LNCaP clone FGC (cell line): Measurements from ENCODE around the gene BAG2.

Experiments
- DNase-seq: peaks from one replicate; pipeline ENCODE4 v3.0.0-alpha.2; 2011; ENCODE audit warnings: low read depth
- H3K4me3 ChIP-seq: 2 replicates; pipeline ENCODE4 v1.5.1; 2011; ENCODE audit warnings: mild to moderate bottlenecking, low read depth, low read length, control low read depth
- TF ChIP-seq, protein P1 (sequence below): IDR thresholded peaks from 2 replicates; pipeline ENCODE4 v1.5.1; 2012; ENCODE audit warnings: mild to moderate bottlenecking; ENCODE audit not compliant: control insufficient read depth, insufficient read depth; ENCODE audit errors: extremely low read depth

The BAG2 gene

DNA sequence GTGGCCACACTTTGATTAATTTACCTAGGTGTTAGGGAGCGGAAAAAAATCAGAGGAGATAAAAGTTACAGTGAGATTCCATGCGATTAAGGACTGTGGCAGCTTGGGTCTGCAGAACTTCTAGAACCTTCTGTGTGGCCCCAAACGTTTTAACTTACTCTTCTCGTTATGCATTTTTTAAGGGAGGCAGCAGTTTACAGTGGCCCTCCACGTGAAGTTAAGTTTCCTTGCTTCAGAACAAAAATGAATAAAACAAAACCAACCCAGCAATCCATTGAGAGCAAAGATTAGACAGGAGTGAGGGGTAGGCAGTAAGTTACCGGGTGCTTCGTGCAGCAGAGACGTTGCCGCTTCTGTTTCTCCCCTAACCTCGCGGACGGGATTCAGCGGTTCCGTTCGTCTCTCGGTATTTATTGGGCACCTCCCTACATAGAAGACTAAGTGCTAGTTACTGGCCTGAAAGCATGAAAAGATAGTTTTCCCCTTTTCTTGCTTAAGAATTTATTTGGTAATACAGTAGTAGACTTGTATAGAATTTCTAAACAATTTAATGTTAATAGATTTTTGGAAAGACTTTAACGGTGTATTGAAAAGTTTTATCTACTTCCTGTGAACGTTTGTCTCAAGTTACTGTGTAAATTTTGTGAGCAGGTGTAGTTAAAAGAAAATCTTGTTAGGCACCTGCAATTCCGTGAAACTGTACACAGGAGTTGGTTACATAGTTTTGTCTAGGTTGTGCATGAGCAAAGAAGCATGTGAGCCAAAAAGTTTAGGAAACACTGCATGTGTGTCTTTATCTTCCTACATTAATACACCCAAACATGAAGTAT, 1.1 kb downstream of the BAG2 start:
- TF ChIP-seq, protein P1, sequence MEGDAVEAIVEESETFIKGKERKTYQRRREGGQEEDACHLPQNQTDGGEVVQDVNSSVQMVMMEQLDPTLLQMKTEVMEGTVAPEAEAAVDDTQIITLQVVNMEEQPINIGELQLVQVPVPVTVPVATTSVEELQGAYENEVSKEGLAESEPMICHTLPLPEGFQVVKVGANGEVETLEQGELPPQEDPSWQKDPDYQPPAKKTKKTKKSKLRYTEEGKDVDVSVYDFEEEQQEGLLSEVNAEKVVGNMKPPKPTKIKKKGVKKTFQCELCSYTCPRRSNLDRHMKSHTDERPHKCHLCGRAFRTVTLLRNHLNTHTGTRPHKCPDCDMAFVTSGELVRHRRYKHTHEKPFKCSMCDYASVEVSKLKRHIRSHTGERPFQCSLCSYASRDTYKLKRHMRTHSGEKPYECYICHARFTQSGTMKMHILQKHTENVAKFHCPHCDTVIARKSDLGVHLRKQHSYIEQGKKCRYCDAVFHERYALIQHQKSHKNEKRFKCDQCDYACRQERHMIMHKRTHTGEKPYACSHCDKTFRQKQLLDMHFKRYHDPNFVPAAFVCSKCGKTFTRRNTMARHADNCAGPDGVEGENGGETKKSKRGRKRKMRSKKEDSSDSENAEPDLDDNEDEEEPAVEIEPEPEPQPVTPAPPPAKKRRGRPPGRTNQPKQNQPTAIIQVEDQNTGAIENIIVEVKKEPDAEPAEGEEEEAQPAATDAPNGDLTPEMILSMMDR = no peak
- no peak for DNase-seq
- H3K4me3 ChIP-seq = peak overlapping the region; percentile 61

DNA sequence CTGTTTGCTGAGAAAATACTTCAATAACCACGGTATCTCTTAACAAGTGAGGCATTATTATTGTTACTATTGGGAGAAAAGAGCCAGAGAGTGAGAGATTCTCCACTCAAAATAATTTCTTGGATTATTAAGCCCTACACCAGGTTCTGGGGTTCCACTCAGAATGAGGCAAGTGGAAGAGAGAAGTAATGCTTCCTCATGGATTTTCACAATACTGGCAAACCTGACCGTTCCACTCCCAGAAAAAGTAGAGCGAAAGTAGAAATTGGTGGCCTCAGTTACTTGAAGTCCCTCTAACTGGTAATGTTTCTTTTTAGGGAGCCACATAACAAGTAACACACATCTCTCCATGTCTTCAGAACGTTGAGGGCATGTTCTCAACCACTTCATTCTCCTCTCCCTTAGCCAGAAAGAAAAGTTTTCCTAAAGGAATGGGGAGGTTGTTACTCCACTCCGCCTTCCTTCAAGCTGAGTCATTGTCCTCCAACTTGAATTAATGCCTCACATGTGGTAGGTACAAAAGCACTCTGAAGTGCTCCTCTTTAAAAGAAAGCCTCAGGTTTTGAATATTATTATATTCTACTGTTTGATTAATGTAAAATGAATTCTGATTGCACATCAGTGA, 1.9 kb downstream of the BAG2 start:
- TF ChIP-seq, protein P1 = no peak
- no peak for DNase-seq
- H3K4me3 ChIP-seq = peak overlapping the region; percentile 61

DNA sequence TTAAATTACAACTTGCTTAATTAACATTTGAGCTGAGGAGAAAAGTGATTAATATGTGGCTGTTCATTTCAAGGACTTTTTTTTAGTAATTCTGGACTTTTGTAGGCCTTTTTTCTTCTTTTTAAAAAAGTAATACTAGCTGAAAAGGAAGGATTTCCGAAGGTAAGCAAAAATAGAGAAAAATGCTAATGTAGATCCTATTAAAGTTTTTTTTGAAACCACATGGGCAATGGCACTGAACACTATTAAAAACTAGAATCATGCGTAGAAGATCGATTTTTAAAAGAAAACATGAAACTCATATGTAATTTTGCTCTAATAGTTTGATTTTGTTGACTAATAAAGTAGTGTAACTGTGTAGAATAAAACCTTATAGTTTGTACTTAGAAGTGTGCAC, 2.4 kb downstream of the BAG2 start:
- no peak overlapping the region for H3K4me3 ChIP-seq
- no peak for DNase-seq
- TF ChIP-seq, protein P1 = no peak

DNA sequence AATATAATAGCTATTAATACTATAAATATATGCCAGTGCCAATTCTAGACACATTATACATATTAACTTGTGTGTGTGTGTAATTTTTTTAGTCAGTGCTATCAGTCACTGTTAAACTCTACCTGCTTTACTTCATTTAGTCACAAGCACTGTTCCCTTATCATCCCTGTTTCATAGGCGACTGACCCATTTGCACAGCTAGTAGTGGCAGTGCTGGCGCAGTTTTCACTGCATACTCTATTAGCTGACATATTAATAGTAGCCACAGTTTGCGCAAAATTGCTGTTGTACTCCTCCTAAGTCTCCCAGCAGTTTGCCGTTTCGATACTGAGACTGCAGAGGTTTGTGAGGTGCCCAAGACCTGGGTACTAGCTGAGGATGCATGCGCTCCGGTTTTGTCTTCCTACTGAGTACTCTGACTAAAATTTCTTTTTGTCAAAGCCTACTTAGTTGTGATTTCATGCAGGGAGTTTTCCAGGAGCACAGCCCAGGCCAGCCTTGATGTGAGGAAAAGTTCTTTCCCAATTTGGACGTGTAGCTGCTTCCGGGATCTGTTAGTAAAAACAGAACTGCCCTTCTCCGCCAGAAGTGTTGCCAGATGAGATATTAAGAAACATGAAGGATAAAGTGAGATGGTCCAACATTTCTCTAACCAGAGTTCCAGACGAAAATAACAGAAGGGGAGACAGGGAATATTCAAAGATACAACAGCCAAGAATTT, 5.6 kb downstream of the BAG2 start:
- no peak for DNase-seq
- TF ChIP-seq, protein P1 = no peak
- H3K4me3 ChIP-seq = no peak overlapping the region

DNA sequence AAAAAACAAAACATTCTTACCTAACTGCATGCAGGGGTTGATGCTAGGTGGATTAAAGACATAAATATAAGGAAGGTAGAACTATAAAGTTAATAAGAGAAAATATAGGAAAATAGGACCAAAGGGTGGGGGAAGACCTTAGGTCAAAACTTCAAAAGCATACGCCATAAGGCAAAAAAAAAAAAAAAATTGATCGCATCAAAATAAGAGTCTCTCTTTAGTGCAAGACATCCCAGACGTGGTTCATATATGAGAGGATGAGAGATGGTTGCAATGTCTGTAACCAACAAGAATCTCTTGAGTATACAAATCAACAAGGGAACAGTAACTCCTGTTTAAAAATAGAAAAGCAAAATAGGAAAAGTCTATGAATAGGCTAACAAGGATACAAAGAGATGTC, 8.5 kb downstream of the BAG2 start:
- TF ChIP-seq, protein P1 = no peak
- H3K4me3 ChIP-seq = no peak overlapping the region
- DNase-seq = no peak

DNA sequence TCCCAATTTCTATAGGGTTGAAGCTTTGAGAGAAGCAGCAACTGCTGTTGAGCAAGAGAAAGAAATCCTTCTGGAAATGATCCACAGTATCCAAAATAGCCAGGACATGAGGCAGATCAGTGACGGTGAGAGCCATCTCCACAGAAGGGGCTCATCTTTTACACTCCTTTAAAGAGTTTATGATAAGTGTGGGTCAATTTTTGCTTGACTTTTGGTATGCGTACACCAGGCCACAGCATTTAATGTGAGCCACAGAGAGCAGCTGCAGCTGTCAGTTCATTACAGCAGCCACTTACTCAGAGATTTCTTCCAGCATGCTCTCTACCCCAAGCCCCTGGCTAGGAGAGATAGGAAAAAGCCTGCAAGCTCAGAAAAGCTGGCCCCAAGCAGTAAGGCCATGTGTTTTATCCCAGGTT, 9.9 kb downstream of the BAG2 start:
- TF ChIP-seq, protein P1 = no peak
- no peak overlapping the region for H3K4me3 ChIP-seq
- no peak for DNase-seq
